HCT116 (cell line): ENCODE data around the gene PAM16. TPM values are rescaled to one million over a fixed set of nuclear protein-coding genes. Genes with fewer than 3 reads are reported as not detected.

ENCODE experiments used
- ATAC-seq: fragments of 200-7000 bp; cut with Tn5 transposase; 2 replicates; pipeline ENCODE4 v1.9.1; 2020; ENCODE audit warnings: mild to moderate bottlenecking, moderate library complexity
- BruUV-seq: library from RNA; stranded (reverse); fragments of 400-500 nt; replicated peaks from 2 replicates; lab custom pipeline; 2021; lab: Mats Ljungman, UMichigan
- CTCF ChIA-PET: fragments of 300-600 bp; sonication (Branson Sonifier 250); formaldehyde crosslinking; loops from one replicate; lab custom pipeline; 2021; ENCODE audit warnings: antibody characterized with exemption; lab: Charles Lee
- POLR2A ChIA-PET: fragments of 300-600, 350-600 bp; sonication (Branson Sonifier 250); formaldehyde crosslinking; loops from one replicate; lab custom pipeline; 2021; ENCODE audit warnings: antibody characterized with exemption; lab: Charles Lee
- RAD21 ChIA-PET, 2 experiments: fragments of 300-600 bp; sonication (Branson Sonifier 250); formaldehyde crosslinking; loops; one replicate each; lab custom pipeline; 2023; ENCODE audit warnings: low total read pairs in 2 of 2; ENCODE audit not compliant: uncharacterized antibody in 2 of 2, unreplicated experiment in 2 of 2, low non-redundant PET in 1 of 2; lab: Charles Lee
- DNase-seq: peaks from one replicate; pipeline ENCODE4 v3.0.0-alpha.2; 2010; ENCODE audit warnings: low read depth, low spot score
- H2AFZ ChIP-seq: fragments of 200-600 bp; shearing (Covaris generic), sonication (generic); 2 replicates; pipeline ENCODE4 v1.6.1; 2017; ENCODE audit warnings: low read depth, mixed run types, mixed read lengths, antibody characterized with exemption, low read length; ENCODE audit not compliant: poor library complexity, severe bottlenecking
- H3K27ac ChIP-seq: 2 replicates; pipeline ENCODE4 v1.5.1; 2012; ENCODE audit warnings: low read depth, low read length
- H3K27me3 ChIP-seq: fragments of 200-600 bp; sonication (generic); 2 replicates; pipeline ENCODE4 v1.6.1; 2016; ENCODE audit warnings: mixed run types, low read length, mixed read lengths; ENCODE audit not compliant: insufficient read depth
- H3K36me3 ChIP-seq, 2 experiments: fragments of 200-500 bp in 1 of 2; fragments of 200-600 bp in 1 of 2; sonication (Bioruptor generic) in 1 of 2; sonication (generic) in 1 of 2; 2 replicates each; pipeline versions ENCODE4 v1.5.1 to v1.6.1; 2014 to 2016; ENCODE audit warnings: low read length in 2 of 2, inconsistent platforms in 1 of 2, mixed read lengths in 1 of 2, mixed run types in 1 of 2; ENCODE audit not compliant: insufficient read depth in 2 of 2, control insufficient read depth in 1 of 2
- H3K4me1 ChIP-seq, 2 experiments: fragments of 200-600 bp in 1 of 2; sonication (generic) in 1 of 2; 2 replicates each; pipeline versions ENCODE4 v1.5.1 to v1.6.1; 2012 to 2017; ENCODE audit warnings: low read length in 2 of 2, inconsistent platforms in 1 of 2, mild to moderate bottlenecking in 1 of 2, mixed read lengths in 1 of 2, mixed run types in 1 of 2, moderate library complexity in 1 of 2; ENCODE audit not compliant: insufficient read depth in 2 of 2, control insufficient read depth in 1 of 2
- H3K4me2 ChIP-seq: fragments of 200-600 bp; sonication (generic); 2 replicates; pipeline ENCODE4 v1.6.1; 2017; ENCODE audit warnings: mixed run types, low read length, mixed read lengths
- H3K4me3 ChIP-seq, 2 experiments: fragments of 200-600 bp in 1 of 2; sonication (generic) in 1 of 2; replicated peaks in 1 of 2; 2 replicates each; pipeline ENCODE4 v1.5.1; 2011 to 2016; ENCODE audit warnings: low read length in 2 of 2, control low read depth in 1 of 2, low read depth in 1 of 2, mild to moderate bottlenecking in 1 of 2, mixed read lengths in 1 of 2, mixed run types in 1 of 2
- H3K79me2 ChIP-seq: fragments of 200-600 bp; sonication (generic); 2 replicates; pipeline ENCODE4 v1.6.1; 2017; ENCODE audit warnings: mild to moderate bottlenecking, mixed run types, low read length, moderate library complexity, mixed read lengths; ENCODE audit not compliant: insufficient read depth
- H3K9ac ChIP-seq: fragments of 200-600 bp; sonication (generic); 2 replicates; pipeline ENCODE4 v1.6.1; 2016; ENCODE audit warnings: low read length, mixed read lengths
- H3K9me2 ChIP-seq: fragments of 200-600 bp; sonication (generic), shearing (Covaris generic); 2 replicates; pipeline ENCODE4 v1.6.1; 2017; ENCODE audit warnings: mixed run types, mild to moderate bottlenecking, moderate library complexity; ENCODE audit not compliant: insufficient read depth
- H3K9me3 ChIP-seq, 2 experiments: fragments of 200-500 bp in 1 of 2; fragments of 200-600 bp in 1 of 2; sonication (Bioruptor generic) in 1 of 2; sonication (generic) in 1 of 2; 2 replicates each; pipeline ENCODE4 v1.6.1; 2014 to 2017; ENCODE audit warnings: low read length in 2 of 2, mixed read lengths in 2 of 2, inconsistent platforms in 1 of 2, low read depth in 1 of 2, mild to moderate bottlenecking in 1 of 2, mixed run types in 1 of 2, moderate library complexity in 1 of 2; ENCODE audit not compliant: control insufficient read depth in 1 of 2, insufficient read depth in 1 of 2
- H4K20me1 ChIP-seq: fragments of 200-600 bp; sonication (generic), shearing (Covaris generic); 2 replicates; pipeline ENCODE4 v1.6.1; 2017; ENCODE audit warnings: mixed run types, mild to moderate bottlenecking, moderate library complexity; ENCODE audit not compliant: insufficient read depth
- CBX3 ChIP-seq: IDR thresholded peaks from 2 replicates; pipeline ENCODE4 v1.6.1; 2012; ENCODE audit warnings: low read depth
- CEBPB ChIP-seq: IDR thresholded peaks from 2 replicates; pipeline ENCODE4 v1.6.1; 2012; ENCODE audit warnings: low read depth
- CTCF ChIP-seq, 3 experiments: fragments of 200-600 bp in 1 of 3; sonication (generic) in 1 of 3; IDR thresholded peaks in 2 of 3; conservative IDR thresholded peaks in 1 of 3; 2 replicates each; pipeline ENCODE4 v1.5.1; 2012 to 2017; ENCODE audit warnings: low read depth in 2 of 3, low read length in 2 of 3, antibody characterized with exemption in 1 of 3, borderline replicate concordance in 1 of 3, control low read depth in 1 of 3, mild to moderate bottlenecking in 1 of 3, mixed read lengths in 1 of 3, mixed run types in 1 of 3, moderate library complexity in 1 of 3; ENCODE audit not compliant: insufficient read depth in 1 of 3
- EGR1 ChIP-seq: IDR thresholded peaks from 2 replicates; pipeline ENCODE4 v1.6.1; 2012; ENCODE audit warnings: low read depth
- EZH2phosphoT487 ChIP-seq: fragments of 200-600 bp; IDR thresholded peaks from 2 replicates; pipeline ENCODE4 v1.6.1; 2018; ENCODE audit warnings: antibody characterized with exemption, borderline replicate concordance
- FOSL1 ChIP-seq: IDR thresholded peaks from 2 replicates; pipeline ENCODE4 v1.6.1; 2012; ENCODE audit warnings: low read depth
- POLR2A ChIP-seq: IDR thresholded peaks from 2 replicates; pipeline ENCODE4 v1.7.0; 2011; ENCODE audit warnings: borderline replicate concordance; ENCODE audit not compliant: insufficient read depth, insufficient read length; ENCODE audit errors: extremely low read depth
- POLR2AphosphoS5 ChIP-seq: IDR thresholded peaks from 2 replicates; pipeline ENCODE4 v1.6.1; 2011; ENCODE audit warnings: mild to moderate bottlenecking, low read depth, low read length, moderate library complexity
- SIN3A ChIP-seq: IDR thresholded peaks from 2 replicates; pipeline ENCODE4 v1.6.1; 2012; ENCODE audit warnings: low read depth
- TCF7L2 ChIP-seq: IDR thresholded peaks from 2 replicates; pipeline ENCODE4 v1.7.0; 2011; ENCODE audit warnings: borderline replicate concordance, inconsistent platforms; ENCODE audit not compliant: insufficient read depth, insufficient read length; ENCODE audit errors: extremely low read depth
- YY1 ChIP-seq: IDR thresholded peaks from 2 replicates; pipeline ENCODE4 v1.6.1; 2011; ENCODE audit warnings: low read length, low read depth, moderate library complexity, mild to moderate bottlenecking; ENCODE audit not compliant: insufficient replicate concordance; ENCODE audit errors: extremely low read depth
- ZBTB33 ChIP-seq: IDR thresholded peaks from 2 replicates; pipeline ENCODE4 v1.6.1; 2011; ENCODE audit warnings: mild to moderate bottlenecking, low read length, moderate library complexity; ENCODE audit not compliant: insufficient replicate concordance; ENCODE audit errors: extremely low read depth
- ZNF274 ChIP-seq: fragments of 200-500 bp; sonication (Bioruptor generic); IDR thresholded peaks from 2 replicates; pipeline ENCODE4 v1.6.1; 2014; ENCODE audit warnings: mild to moderate bottlenecking, low read depth, low read length, inconsistent platforms
- intact Hi-C: fragments of 100-400 bp; cut with micrococcal nuclease; formaldehyde crosslinking; loops from 2 replicates; pipeline ENCODE4 v1.10.0; 2022
- total RNA-seq: library from RNA; stranded (reverse); gene quantifications from one replicate; pipeline ENCODE4 v1.2.1, GENCODE V29; 2021; ENCODE audit not compliant: unreplicated experiment
- TF ChIP-seq, protein P1 (sequence below): IDR thresholded peaks from 2 replicates; pipeline ENCODE4 v1.6.1; 2012
- TF ChIP-seq, protein P2 (sequence below): IDR thresholded peaks from 2 replicates; pipeline ENCODE4 v1.6.1; 2012; ENCODE audit warnings: low read depth

Gene PAM16
- total RNA-seq, 1 experiment from 2014 or later, result 102 TPM

DNA sequence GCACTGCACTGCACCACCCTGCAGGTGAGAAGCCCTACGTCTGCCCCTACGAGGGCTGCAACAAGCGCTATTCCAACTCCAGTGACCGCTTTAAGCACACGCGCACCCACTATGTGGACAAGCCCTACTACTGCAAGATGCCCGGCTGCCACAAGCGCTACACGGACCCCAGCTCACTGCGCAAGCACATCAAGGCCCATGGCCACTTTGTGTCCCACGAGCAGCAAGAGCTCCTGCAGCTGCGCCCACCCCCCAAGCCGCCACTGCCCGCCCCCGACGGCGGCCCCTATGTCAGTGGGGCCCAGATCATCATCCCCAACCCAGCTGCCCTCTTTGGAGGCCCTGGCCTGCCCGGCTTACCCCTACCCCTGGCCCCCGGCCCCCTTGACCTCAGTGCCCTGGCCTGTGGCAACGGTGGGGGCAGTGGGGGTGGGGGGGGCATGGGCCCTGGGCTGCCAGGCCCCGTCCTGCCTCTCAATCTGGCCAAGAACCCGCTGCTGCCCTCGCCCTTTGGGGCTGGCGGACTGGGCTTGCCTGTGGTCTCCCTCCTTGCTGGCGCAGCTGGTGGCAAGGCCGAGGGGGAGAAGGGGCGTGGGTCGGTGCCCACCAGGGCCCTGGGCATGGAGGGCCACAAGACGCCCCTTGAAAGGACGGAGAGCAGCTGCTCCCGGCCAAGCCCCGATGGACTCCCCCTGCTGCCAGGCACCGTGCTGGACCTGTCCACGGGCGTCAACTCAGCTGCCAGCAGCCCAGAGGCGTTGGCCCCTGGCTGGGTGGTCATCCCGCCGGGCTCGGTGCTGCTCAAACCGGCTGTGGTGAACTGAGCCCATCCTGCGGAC, 14.2 kb downstream of the PAM16 start (continued):
- no peak for TF ChIP-seq YY1
- no peak for TF ChIP-seq CTCF (IDR thresholded peaks at IDR 0.05 in 2 of 3, conservative IDR thresholded peaks at IDR 0.05 in 1 of 3; ENCODE audit: borderline replicate concordance in 1 of 3, insufficient read depth in 1 of 3, low read depth in 2 of 3, low read length in 2 of 3)
- no peak for TF ChIP-seq POLR2AphosphoS5
- TF ChIP-seq CEBPB, result no peak
- no peak for TF ChIP-seq EGR1
- no peak for TF ChIP-seq TCF7L2
- no peak for TF ChIP-seq CBX3

DNA sequence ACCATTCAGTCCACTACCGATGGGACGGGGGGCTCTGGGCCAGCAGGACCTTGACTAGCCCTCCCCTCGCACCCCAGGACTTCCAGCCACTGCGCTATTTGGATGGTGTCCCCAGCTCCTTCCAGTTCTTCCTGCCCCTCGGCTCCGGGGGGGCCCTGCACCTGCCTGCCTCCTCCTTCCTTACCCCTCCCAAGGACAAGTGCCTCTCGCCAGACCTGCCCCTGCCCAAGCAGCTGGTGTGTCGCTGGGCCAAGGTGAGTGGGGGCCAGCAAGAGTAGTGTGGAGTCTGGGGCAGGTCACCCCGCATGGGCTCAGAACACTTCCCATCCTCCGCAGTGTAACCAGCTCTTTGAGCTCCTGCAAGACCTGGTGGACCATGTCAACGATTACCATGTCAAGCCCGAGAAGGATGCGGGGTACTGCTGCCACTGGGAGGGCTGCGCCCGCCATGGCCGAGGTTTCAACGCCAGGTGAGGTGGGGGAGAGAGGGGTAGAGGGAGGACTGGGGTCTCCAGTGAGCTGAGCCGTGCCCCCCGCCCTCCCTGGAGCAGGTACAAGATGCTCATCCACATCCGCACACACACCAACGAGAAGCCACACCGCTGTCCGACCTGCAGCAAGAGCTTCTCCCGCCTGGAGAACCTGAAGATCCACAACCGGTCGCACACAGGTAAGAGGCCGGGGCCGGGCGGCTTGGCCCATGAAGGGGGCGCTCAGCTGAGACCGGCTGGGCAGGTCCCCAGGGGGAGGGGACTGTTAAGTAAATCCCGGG, 16.2 kb downstream of the PAM16 start:
- no peak overlapping the region for H2AFZ ChIP-seq
- H3K4me2 ChIP-seq, result no peak overlapping the region
- no peak overlapping the region for H3K4me3 ChIP-seq
- ChIA-PET POLR2A (no interaction called here), RAD21 (no interaction called here), CTCF (no interaction called here)
- H3K27me3 ChIP-seq, result no peaks in the 10 kb centered on the region
- H3K27ac ChIP-seq, result no peak overlapping the region
- no peaks in the 10 kb centered on the region for H3K9me3 ChIP-seq
- 0 out of 2 replicates have a peak, but pooled peaks cover 3% of the 10 kb centered on the region for H4K20me1 ChIP-seq
- no peak overlapping the region for H3K9ac ChIP-seq
- no peaks in the 10 kb centered on the region; a peak in 1 of 4 replicates for H3K4me1 ChIP-seq
- intact Hi-C loops, result no loop called here
- H3K36me3 ChIP-seq, result peaks cover 7 to 23% of the 10 kb centered on the region in 2 experiments; a peak in 2 of 4 replicates
- no peak for ATAC-seq
- no peak for DNase-seq
- H3K9me2 ChIP-seq, result no peaks in the 10 kb centered on the region
- BruUV-seq, result no TSS peak
- peaks cover 37% of the 10 kb centered on the region for H3K79me2 ChIP-seq
- TF ChIP-seq EZH2phosphoT487, result no peak
- TF ChIP-seq ZBTB33, result no peak
- TF ChIP-seq, protein P1, sequence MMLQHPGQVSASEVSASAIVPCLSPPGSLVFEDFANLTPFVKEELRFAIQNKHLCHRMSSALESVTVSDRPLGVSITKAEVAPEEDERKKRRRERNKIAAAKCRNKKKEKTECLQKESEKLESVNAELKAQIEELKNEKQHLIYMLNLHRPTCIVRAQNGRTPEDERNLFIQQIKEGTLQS, result no peak
- TF ChIP-seq SIN3A, result no peak
- TF ChIP-seq FOSL1, result no peak
- TF ChIP-seq, protein P2, sequence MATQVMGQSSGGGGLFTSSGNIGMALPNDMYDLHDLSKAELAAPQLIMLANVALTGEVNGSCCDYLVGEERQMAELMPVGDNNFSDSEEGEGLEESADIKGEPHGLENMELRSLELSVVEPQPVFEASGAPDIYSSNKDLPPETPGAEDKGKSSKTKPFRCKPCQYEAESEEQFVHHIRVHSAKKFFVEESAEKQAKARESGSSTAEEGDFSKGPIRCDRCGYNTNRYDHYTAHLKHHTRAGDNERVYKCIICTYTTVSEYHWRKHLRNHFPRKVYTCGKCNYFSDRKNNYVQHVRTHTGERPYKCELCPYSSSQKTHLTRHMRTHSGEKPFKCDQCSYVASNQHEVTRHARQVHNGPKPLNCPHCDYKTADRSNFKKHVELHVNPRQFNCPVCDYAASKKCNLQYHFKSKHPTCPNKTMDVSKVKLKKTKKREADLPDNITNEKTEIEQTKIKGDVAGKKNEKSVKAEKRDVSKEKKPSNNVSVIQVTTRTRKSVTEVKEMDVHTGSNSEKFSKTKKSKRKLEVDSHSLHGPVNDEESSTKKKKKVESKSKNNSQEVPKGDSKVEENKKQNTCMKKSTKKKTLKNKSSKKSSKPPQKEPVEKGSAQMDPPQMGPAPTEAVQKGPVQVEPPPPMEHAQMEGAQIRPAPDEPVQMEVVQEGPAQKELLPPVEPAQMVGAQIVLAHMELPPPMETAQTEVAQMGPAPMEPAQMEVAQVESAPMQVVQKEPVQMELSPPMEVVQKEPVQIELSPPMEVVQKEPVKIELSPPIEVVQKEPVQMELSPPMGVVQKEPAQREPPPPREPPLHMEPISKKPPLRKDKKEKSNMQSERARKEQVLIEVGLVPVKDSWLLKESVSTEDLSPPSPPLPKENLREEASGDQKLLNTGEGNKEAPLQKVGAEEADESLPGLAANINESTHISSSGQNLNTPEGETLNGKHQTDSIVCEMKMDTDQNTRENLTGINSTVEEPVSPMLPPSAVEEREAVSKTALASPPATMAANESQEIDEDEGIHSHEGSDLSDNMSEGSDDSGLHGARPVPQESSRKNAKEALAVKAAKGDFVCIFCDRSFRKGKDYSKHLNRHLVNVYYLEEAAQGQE, result no peak
- TF ChIP-seq POLR2A, result no peak
- TF ChIP-seq CBX3, result no peak
- TF ChIP-seq ZNF274, result no peak
